H9 (cell line): ENCODE data around the gene EIF3B. TPM values are rescaled to one million over a fixed set of nuclear protein-coding genes. Genes with fewer than 3 reads are reported as not detected.
A peak's percentile ranks its signal among the peaks of the same experiment; 100 is the strongest.

Experiments used
- DNase-seq: peaks from one replicate; pipeline ENCODE4 v3.0.0-alpha.2; 2017
- H2AFZ ChIP-seq: one replicate; pipeline ENCODE4 v1.6.1; 2013; ENCODE audit warnings: mild to moderate bottlenecking, low read length, control low read depth, moderate library complexity
- H2AK5ac ChIP-seq: 2 replicates; pipeline ENCODE4 v1.6.1; 2013; ENCODE audit warnings: low read length, control low read depth, mixed read lengths; ENCODE audit not compliant: insufficient read length
- H2BK120ac ChIP-seq: one replicate; pipeline ENCODE4 v1.6.1; 2013; ENCODE audit warnings: low read depth, mild to moderate bottlenecking, low read length, control low read depth, inconsistent platforms; ENCODE audit not compliant: poor library complexity, severe bottlenecking
- H2BK12ac ChIP-seq: 2 replicates; pipeline ENCODE4 v1.6.1; 2013; ENCODE audit warnings: low read length, control low read depth, mixed read lengths, low read depth; ENCODE audit not compliant: insufficient read length
- H2BK15ac ChIP-seq: 2 replicates; pipeline ENCODE4 v1.6.1; 2013; ENCODE audit warnings: low read depth, low read length, control low read depth
- H2BK20ac ChIP-seq: one replicate; pipeline ENCODE4 v1.6.1; 2013; ENCODE audit warnings: low read depth, mild to moderate bottlenecking, low read length, control low read depth, inconsistent platforms; ENCODE audit not compliant: poor library complexity, severe bottlenecking
- H2BK5ac ChIP-seq: 2 replicates; pipeline ENCODE4 v1.6.1; 2013; ENCODE audit warnings: low read length, control low read depth, mixed read lengths; ENCODE audit not compliant: insufficient read length
- H3K14ac ChIP-seq: 2 replicates; pipeline ENCODE4 v1.6.1; 2013; ENCODE audit warnings: low read length, control low read depth; ENCODE audit not compliant: insufficient read depth
- H3K18ac ChIP-seq: 2 replicates; pipeline ENCODE4 v1.6.1; 2013; ENCODE audit warnings: low read depth, mild to moderate bottlenecking, mixed read lengths, low read length, control low read depth; ENCODE audit not compliant: insufficient read length
- H3K23ac ChIP-seq: 2 replicates; pipeline ENCODE4 v1.6.1; 2013; ENCODE audit warnings: low read length, control low read depth, mixed read lengths, low read depth; ENCODE audit not compliant: insufficient read length
- H3K23me2 ChIP-seq: 2 replicates; pipeline ENCODE4 v1.6.1; 2013; ENCODE audit warnings: low read depth, mild to moderate bottlenecking, mixed read lengths, low read length, control low read depth; ENCODE audit not compliant: insufficient read length, poor library complexity, severe bottlenecking
- H3K27ac ChIP-seq: 2 replicates; pipeline ENCODE4 v1.5.1; 2013; ENCODE audit warnings: low read length, control low read depth, mixed read lengths, low read depth; ENCODE audit not compliant: insufficient read length
- H3K27me3 ChIP-seq: 2 replicates; pipeline ENCODE4 v1.6.1; 2013; ENCODE audit warnings: low read length, control low read depth, inconsistent platforms; ENCODE audit not compliant: insufficient read depth
- H3K4ac ChIP-seq: 2 replicates; pipeline ENCODE4 v1.6.1; 2013; ENCODE audit warnings: low read depth, mild to moderate bottlenecking, control low read depth, inconsistent platforms, low read length, moderate library complexity
- H3K4me1 ChIP-seq: 2 replicates; pipeline ENCODE4 v1.6.1; 2013; ENCODE audit warnings: low read length, control low read depth, inconsistent platforms; ENCODE audit not compliant: insufficient read depth
- H3K4me2 ChIP-seq: 2 replicates; pipeline ENCODE4 v1.6.1; 2013; ENCODE audit warnings: low read length, control low read depth, mixed read lengths; ENCODE audit not compliant: insufficient read length, insufficient read depth
- H3K56ac ChIP-seq: 2 replicates; pipeline ENCODE4 v1.6.1; 2013; ENCODE audit warnings: low read depth, mild to moderate bottlenecking, mixed read lengths, low read length, control low read depth; ENCODE audit not compliant: insufficient read length
- H3K79me1 ChIP-seq: 2 replicates; pipeline ENCODE4 v1.6.1; 2013; ENCODE audit warnings: low read depth, mild to moderate bottlenecking, moderate library complexity, low read length, control low read depth, inconsistent platforms; ENCODE audit not compliant: insufficient read depth, poor library complexity, severe bottlenecking
- H3K79me2 ChIP-seq: 2 replicates; pipeline ENCODE4 v1.6.1; 2013; ENCODE audit warnings: low read length, control low read depth, inconsistent platforms; ENCODE audit not compliant: insufficient read depth
- H3K9ac ChIP-seq: 2 replicates; pipeline ENCODE4 v1.6.1; 2013; ENCODE audit warnings: low read length, control low read depth, mixed read lengths; ENCODE audit not compliant: insufficient read length; ENCODE audit errors: extremely low read depth
- H3K9me3 ChIP-seq: one replicate; pipeline ENCODE4 v1.6.1; 2013; ENCODE audit warnings: low read depth, low read length, inconsistent platforms; ENCODE audit not compliant: control insufficient read depth
- H3T11ph ChIP-seq: one replicate; pipeline ENCODE4 v1.6.1; 2013; ENCODE audit warnings: mild to moderate bottlenecking, low read length, control low read depth, inconsistent platforms
- H4K20me1 ChIP-seq: one replicate; pipeline ENCODE4 v1.6.1; 2013; ENCODE audit not compliant: control insufficient read depth, insufficient read length, insufficient read depth
- H4K5ac ChIP-seq: 2 replicates; pipeline ENCODE4 v1.6.1; 2013; ENCODE audit warnings: low read depth, mild to moderate bottlenecking, mixed read lengths, low read length, control low read depth; ENCODE audit not compliant: insufficient read length
- H4K8ac ChIP-seq: replicated peaks from 2 replicates; pipeline ENCODE4 v1.6.1; 2013; ENCODE audit warnings: low read length, control low read depth, mixed read lengths, low read depth; ENCODE audit not compliant: insufficient read length
- H4K91ac ChIP-seq: 2 replicates; pipeline ENCODE4 v1.6.1; 2013; ENCODE audit warnings: low read depth, mild to moderate bottlenecking, moderate library complexity, mixed read lengths, low read length, control low read depth; ENCODE audit not compliant: insufficient read length
- H3K27ac Mint-ChIP-seq, 3 experiments: 2 replicates in 2 of 3; 3 replicates in 1 of 3; pipeline ENCODE4 v1.8.0; 2020 to 2021; ENCODE audit warnings: mixed read lengths in 3 of 3, mild to moderate bottlenecking in 1 of 3, moderate library complexity in 1 of 3
- H3K27me3 Mint-ChIP-seq: 2 replicates; pipeline ENCODE4 v1.8.0; 2021; ENCODE audit warnings: low read depth, mild to moderate bottlenecking, moderate library complexity, mixed read lengths
- H3K36me3 Mint-ChIP-seq, 3 experiments: 2 replicates in 2 of 3; 3 replicates in 1 of 3; pipeline ENCODE4 v1.8.0; 2020 to 2021; ENCODE audit warnings: low read depth in 3 of 3, mixed read lengths in 3 of 3; ENCODE audit not compliant: insufficient read depth in 1 of 3
- H3K4me1 Mint-ChIP-seq, 2 experiments: 2 replicates each; pipeline ENCODE4 v1.8.0; 2020; ENCODE audit warnings: mixed read lengths in 2 of 2
- H3K4me3 Mint-ChIP-seq, 2 experiments: 2 replicates in 1 of 2; 3 replicates in 1 of 2; pipeline ENCODE4 v1.8.0; 2020 to 2021; ENCODE audit warnings: mild to moderate bottlenecking in 2 of 2, mixed read lengths in 2 of 2, moderate library complexity in 1 of 2
- H3K9me3 Mint-ChIP-seq, 2 experiments: 2 replicates in 1 of 2; 3 replicates in 1 of 2; pipeline ENCODE4 v1.8.0; 2020; ENCODE audit warnings: mild to moderate bottlenecking in 2 of 2, mixed read lengths in 2 of 2, moderate library complexity in 1 of 2
- CTCF ChIP-seq: fragments of 200-600 bp; sonication (generic); conservative IDR thresholded peaks from 3 replicates; pipeline ENCODE4 v1.8.0; 2021; ENCODE audit warnings: antibody characterized with exemption, mild to moderate bottlenecking
- whole genome bisulfite sequencing: extraction: QIAGEN DNeasy Blood & Tissue Kit; methylation state at CpG from one replicate; pipeline ENCODE4 v1.1.7; 2013; ENCODE audit warnings: missing lambda C conversion rate, low lambda C conversion rate, mixed read lengths; ENCODE audit not compliant: insufficient read length; ENCODE audit errors: extremely low coverage; 5-methylcytosine and 5-hydroxymethylcytosine counted together
- total RNA-seq: library from RNA; stranded (reverse); gene quantifications from 2 replicates; pipeline ENCODE4 v1.2.1, GENCODE V29; 2021

Gene EIF3B
- total RNA-seq, 1 experiment from 2014 or later, result 337 TPM

- TF ChIP-seq CTCF, result no peak
- peak overlapping the region in 1 of 3 experiments; percentile 74; a peak in 1 of 7 replicates for H3K27ac Mint-ChIP-seq
- no peaks in the 10 kb centered on the region for H3K4me1 ChIP-seq
- DNase-seq, result no peak
- no peak overlapping the region for H2BK120ac ChIP-seq
- H2AFZ ChIP-seq, result no peak overlapping the region
- H3K14ac ChIP-seq, result peak overlapping the region; percentile 55; the same call in 1 of the 2 replicates
- no peak overlapping the region for H3T11ph ChIP-seq
- H3K23ac ChIP-seq, result no peak overlapping the region
- no peak overlapping the region for H4K8ac ChIP-seq
- H2BK12ac ChIP-seq, result no peak overlapping the region
- no peak overlapping the region for H2BK5ac ChIP-seq
- H4K91ac ChIP-seq, result no peak overlapping the region
- H3K9me3 ChIP-seq, result no peaks in the 10 kb centered on the region
- H3K4me2 ChIP-seq, result no peak overlapping the region
- H4K20me1 ChIP-seq, result no peaks in the 10 kb centered on the region
- H3K79me1 ChIP-seq, result no peaks in the 10 kb centered on the region
- no peaks in the 10 kb centered on the region for H3K79me2 ChIP-seq
- H3K9me3 Mint-ChIP-seq, result no peaks in the 10 kb centered on the region
- WGBS, result no CpG with 5 or more reads among the region's 31 CpGs
- no peak overlapping the region for H2BK20ac ChIP-seq
- H4K5ac ChIP-seq, result no peak overlapping the region
- no peak overlapping the region for H3K18ac ChIP-seq
- no peak overlapping the region for H3K9ac ChIP-seq
- no peak overlapping the region for H2AK5ac ChIP-seq
- H3K27me3 Mint-ChIP-seq, result no peaks in the 10 kb centered on the region
- H3K4me3 Mint-ChIP-seq, result no peak overlapping the region
- H3K4me1 Mint-ChIP-seq, result peaks cover 22 to 26% of the 10 kb centered on the region in 2 experiments
- no peaks in the 10 kb centered on the region for H3K27me3 ChIP-seq
- no peak overlapping the region for H2BK15ac ChIP-seq
- peaks cover 0 to 3% (median 0%) of the 10 kb centered on the region in 3 experiments; a peak in 2 of 7 replicates for H3K36me3 Mint-ChIP-seq
- no peak overlapping the region for H3K4ac ChIP-seq
- H3K23me2 ChIP-seq, result no peaks in the 10 kb centered on the region
- H3K56ac ChIP-seq, result no peak overlapping the region
- H3K27ac ChIP-seq, result no peak overlapping the region
These were observed 33.4 kb downstream of the EIF3B start for GRCh38 chr7:2387897-2388636.
